ENCODE data around the gene PLCH2. TPM values are rescaled to one million over a fixed set of nuclear protein-coding genes. Genes with fewer than 3 reads are reported as not detected.
A peak's percentile ranks its signal among the peaks of the same experiment; 100 is the strongest.
"Not testable (repeated sequence)": the region's sequence is repeated elsewhere in the genome, so short reads cannot be mapped to it uniquely, and the experiment has no call there.

PLCH2 gene
- total RNA-seq, 1 donor from 2014 or later, result under 0.01 TPM

GRCh38 chr1:2544093-2544874 is 68.2 kb downstream of the PLCH2 start:
- Histone ChIP-seq H3K27me3 (ENCODE audit: control insufficient read depth in 3 of 3, insufficient read depth in 3 of 3, low read length in 3 of 3) (peaks cover 55 to 72% (median 58%) of the 10 kb centered on the region in 3 donors), H3K4me3 (ENCODE audit: low read length in 3 of 3) (no peak overlapping the region), H3K9ac (ENCODE audit: low read depth in 1 of 3, low read length in 3 of 3) (peak overlapping the region in 1 of 3 donors; percentile 25), H3K27ac (ENCODE audit: low read depth, low read length) (no peak overlapping the region), H3K9me3 (ENCODE audit: control insufficient read depth in 3 of 3, low read length in 3 of 3) (no peaks in the 10 kb centered on the region), H3K4me1 (ENCODE audit: control insufficient read depth in 3 of 3, insufficient read depth in 3 of 3, low read length in 3 of 3) (peaks cover 37 to 46% (median 40%) of the 10 kb centered on the region in 3 donors), H3K36me3 (ENCODE audit: control insufficient read depth in 3 of 3, insufficient read depth in 3 of 3, low read length in 3 of 3) (no peaks in the 10 kb centered on the region)

GRCh38 chr1:2544875-2545640 is 69.0 kb downstream of the PLCH2 start:
- H3K4me1 ChIP-seq (ENCODE audit: control insufficient read depth in 3 of 3, insufficient read depth in 3 of 3, low read length in 3 of 3), result peaks cover 38 to 47% (median 41%) of the 10 kb centered on the region in 3 donors
- no peaks in the 10 kb centered on the region for H3K36me3 ChIP-seq (ENCODE audit: control insufficient read depth in 3 of 3, insufficient read depth in 3 of 3, low read length in 3 of 3)
- peaks cover 51 to 65% (median 51%) of the 10 kb centered on the region in 3 donors for H3K27me3 ChIP-seq (ENCODE audit: control insufficient read depth in 3 of 3, insufficient read depth in 3 of 3, low read length in 3 of 3)
- no peaks in the 10 kb centered on the region for H3K9me3 ChIP-seq (ENCODE audit: control insufficient read depth in 3 of 3, low read length in 3 of 3)
- no peak overlapping the region for H3K27ac ChIP-seq (ENCODE audit: low read depth, low read length)
- H3K4me3 ChIP-seq (ENCODE audit: low read length in 3 of 3), result no peak overlapping the region
- H3K9ac ChIP-seq (ENCODE audit: low read depth in 1 of 3, low read length in 3 of 3), result no peak overlapping the region

DNA sequence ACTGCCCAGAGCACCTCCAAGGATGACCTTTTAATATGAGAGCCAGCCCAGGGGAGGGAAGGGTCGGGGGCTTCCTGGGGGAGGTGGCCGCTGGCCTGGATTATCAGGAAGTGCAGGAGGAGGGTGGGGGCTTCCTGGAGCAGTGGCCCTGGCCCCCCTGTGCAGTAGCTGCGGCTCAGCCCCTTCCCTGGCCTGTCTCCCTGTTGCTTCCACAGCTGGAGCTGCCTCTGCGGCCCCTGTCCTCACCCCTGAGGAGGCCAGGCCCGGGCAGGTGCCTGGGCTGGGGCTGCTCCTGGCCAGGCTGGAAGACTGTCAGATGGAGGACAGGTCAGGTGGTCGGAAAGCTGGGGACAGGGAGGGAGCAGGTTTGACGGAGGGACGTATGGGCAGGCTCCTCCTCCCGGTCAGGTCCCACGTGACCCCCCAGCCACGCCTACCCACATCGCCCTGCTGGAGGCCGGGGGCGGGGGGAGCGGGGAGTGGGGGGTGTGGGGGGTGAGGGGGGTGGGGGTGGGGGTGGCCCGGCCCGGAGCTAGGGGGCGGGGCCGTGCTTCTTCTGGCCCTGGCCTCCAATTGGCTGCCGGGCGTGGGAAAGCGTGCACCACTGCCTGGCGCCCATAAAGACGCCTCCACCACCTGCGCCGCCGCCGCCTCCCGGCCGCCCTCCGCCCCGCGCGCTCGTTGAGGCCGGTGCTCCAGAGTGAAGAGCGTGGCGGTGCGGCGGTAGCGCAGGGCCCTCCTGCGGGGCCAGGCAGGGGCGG is 69.8 kb downstream of the PLCH2 start:
- H3K27ac ChIP-seq (ENCODE audit: low read depth, low read length), result peak overlapping the region; percentile 90
- peak overlapping the region in 2 of 3 donors; percentile 32 to 60 for H3K4me3 ChIP-seq (ENCODE audit: low read length in 3 of 3)
- peak overlapping the region in 1 of 3 donors; percentile 62 for H3K9ac ChIP-seq (ENCODE audit: low read depth in 1 of 3, low read length in 3 of 3)
- no peaks in the 10 kb centered on the region for H3K9me3 ChIP-seq (ENCODE audit: control insufficient read depth in 3 of 3, low read length in 3 of 3)
- H3K36me3 ChIP-seq (ENCODE audit: control insufficient read depth in 3 of 3, insufficient read depth in 3 of 3, low read length in 3 of 3), result no peaks in the 10 kb centered on the region
- H3K27me3 ChIP-seq (ENCODE audit: control insufficient read depth in 3 of 3, insufficient read depth in 3 of 3, low read length in 3 of 3), result peaks cover 46 to 60% (median 47%) of the 10 kb centered on the region in 3 donors
- peaks cover 38 to 47% (median 41%) of the 10 kb centered on the region in 3 donors for H3K4me1 ChIP-seq (ENCODE audit: control insufficient read depth in 3 of 3, insufficient read depth in 3 of 3, low read length in 3 of 3)

- H3K27me3 ChIP-seq (ENCODE audit: control insufficient read depth in 3 of 3, insufficient read depth in 3 of 3, low read length in 3 of 3), result peaks cover 40 to 55% (median 42%) of the 10 kb centered on the region in 3 donors
- H3K4me1 ChIP-seq (ENCODE audit: control insufficient read depth in 3 of 3, insufficient read depth in 3 of 3, low read length in 3 of 3), result peaks cover 38 to 47% (median 39%) of the 10 kb centered on the region in 3 donors
- H3K27ac ChIP-seq (ENCODE audit: low read depth, low read length), result peak overlapping the region; percentile 90
- H3K4me3 ChIP-seq (ENCODE audit: low read length in 3 of 3), result peak overlapping the region; percentile 32 to 60 (median 51)
- peak overlapping the region; percentile 10 to 81 (median 38) for H3K9ac ChIP-seq (ENCODE audit: low read depth in 1 of 3, low read length in 3 of 3)
- no peaks in the 10 kb centered on the region for H3K36me3 ChIP-seq (ENCODE audit: control insufficient read depth in 3 of 3, insufficient read depth in 3 of 3, low read length in 3 of 3)
- H3K9me3 ChIP-seq (ENCODE audit: control insufficient read depth in 3 of 3, low read length in 3 of 3), result no peaks in the 10 kb centered on the region
These were observed 70.6 kb downstream of the PLCH2 start for GRCh38 chr1:2546515-2547209.

DNA sequence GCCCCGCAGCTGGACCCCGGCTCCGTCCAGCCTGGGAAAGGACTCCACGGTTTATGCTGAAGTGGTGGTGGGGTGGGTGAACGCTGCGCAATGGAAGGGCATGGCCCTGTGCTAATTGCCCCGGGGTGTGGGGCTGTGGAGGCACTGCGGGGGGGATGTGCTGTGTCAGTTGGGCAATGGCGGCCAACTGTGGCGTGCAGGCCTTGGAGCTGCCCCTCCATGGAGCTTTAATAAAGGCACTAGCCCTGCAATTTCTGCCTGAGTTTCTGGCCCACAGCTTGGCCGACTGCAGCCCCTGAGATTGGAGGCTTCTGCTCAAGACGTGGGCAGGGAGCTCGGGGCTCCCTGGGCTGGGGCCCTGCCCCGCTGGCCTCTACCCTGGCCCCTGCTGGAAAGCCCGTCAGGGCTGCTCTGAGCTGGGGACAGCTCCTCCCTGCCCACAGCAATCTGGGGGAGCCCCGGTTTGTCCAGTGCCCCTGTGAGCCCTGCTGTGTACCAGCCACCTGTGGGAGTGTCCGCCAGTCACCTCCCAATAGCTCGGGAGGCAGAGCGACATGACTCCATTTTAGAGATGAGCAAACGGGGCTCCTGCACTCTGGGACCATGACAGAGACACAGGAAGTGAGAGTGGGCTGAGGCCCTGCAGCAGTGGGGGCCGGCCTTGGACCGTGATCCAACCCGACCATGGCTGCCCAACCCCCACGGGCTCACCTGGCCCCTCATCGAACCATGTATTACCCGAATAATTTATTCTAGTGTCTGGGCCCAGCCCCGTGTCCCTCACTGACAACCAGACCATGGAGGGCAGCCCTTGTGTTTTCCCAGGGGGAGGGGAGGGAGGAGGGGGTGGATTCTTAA is 71.3 kb downstream of the PLCH2 start:
- Histone ChIP-seq H3K9ac (ENCODE audit: low read depth in 1 of 3, low read length in 3 of 3) (peak overlapping the region; percentile 38 to 81 (median 43)), H3K4me3 (ENCODE audit: low read length in 3 of 3) (peak overlapping the region; percentile 23 to 61 (median 51))

GRCh38 chr1:2548068-2548589 is 72.0 kb downstream of the PLCH2 start:
- H3K9me3 ChIP-seq (ENCODE audit: control insufficient read depth in 3 of 3, low read length in 3 of 3), result no peaks in the 10 kb centered on the region
- no peaks in the 10 kb centered on the region for H3K36me3 ChIP-seq (ENCODE audit: control insufficient read depth in 3 of 3, insufficient read depth in 3 of 3, low read length in 3 of 3)
- peaks cover 27 to 43% (median 30%) of the 10 kb centered on the region in 3 donors for H3K27me3 ChIP-seq (ENCODE audit: control insufficient read depth in 3 of 3, insufficient read depth in 3 of 3, low read length in 3 of 3)
- H3K4me1 ChIP-seq (ENCODE audit: control insufficient read depth in 3 of 3, insufficient read depth in 3 of 3, low read length in 3 of 3), result peaks cover 38 to 47% (median 39%) of the 10 kb centered on the region in 3 donors
- peak overlapping the region; percentile 43 to 81 (median 71) for H3K9ac ChIP-seq (ENCODE audit: low read depth in 1 of 3, low read length in 3 of 3)
- H3K4me3 ChIP-seq (ENCODE audit: low read length in 3 of 3), result peak overlapping the region; percentile 51 to 61 (median 51)
- H3K27ac ChIP-seq (ENCODE audit: low read depth, low read length), result peak overlapping the region; percentile 90

More for the DNA sequence above, 71.3 kb downstream of the PLCH2 start:
- peaks cover 33 to 50% (median 37%) of the 10 kb centered on the region in 3 donors for H3K27me3 ChIP-seq (ENCODE audit: control insufficient read depth in 3 of 3, insufficient read depth in 3 of 3, low read length in 3 of 3)
- no peaks in the 10 kb centered on the region for H3K36me3 ChIP-seq (ENCODE audit: control insufficient read depth in 3 of 3, insufficient read depth in 3 of 3, low read length in 3 of 3)
- H3K4me1 ChIP-seq (ENCODE audit: control insufficient read depth in 3 of 3, insufficient read depth in 3 of 3, low read length in 3 of 3), result peaks cover 38 to 47% (median 39%) of the 10 kb centered on the region in 3 donors
- no peaks in the 10 kb centered on the region for H3K9me3 ChIP-seq (ENCODE audit: control insufficient read depth in 3 of 3, low read length in 3 of 3)
- peak overlapping the region; percentile 90 for H3K27ac ChIP-seq (ENCODE audit: low read depth, low read length)

DNA sequence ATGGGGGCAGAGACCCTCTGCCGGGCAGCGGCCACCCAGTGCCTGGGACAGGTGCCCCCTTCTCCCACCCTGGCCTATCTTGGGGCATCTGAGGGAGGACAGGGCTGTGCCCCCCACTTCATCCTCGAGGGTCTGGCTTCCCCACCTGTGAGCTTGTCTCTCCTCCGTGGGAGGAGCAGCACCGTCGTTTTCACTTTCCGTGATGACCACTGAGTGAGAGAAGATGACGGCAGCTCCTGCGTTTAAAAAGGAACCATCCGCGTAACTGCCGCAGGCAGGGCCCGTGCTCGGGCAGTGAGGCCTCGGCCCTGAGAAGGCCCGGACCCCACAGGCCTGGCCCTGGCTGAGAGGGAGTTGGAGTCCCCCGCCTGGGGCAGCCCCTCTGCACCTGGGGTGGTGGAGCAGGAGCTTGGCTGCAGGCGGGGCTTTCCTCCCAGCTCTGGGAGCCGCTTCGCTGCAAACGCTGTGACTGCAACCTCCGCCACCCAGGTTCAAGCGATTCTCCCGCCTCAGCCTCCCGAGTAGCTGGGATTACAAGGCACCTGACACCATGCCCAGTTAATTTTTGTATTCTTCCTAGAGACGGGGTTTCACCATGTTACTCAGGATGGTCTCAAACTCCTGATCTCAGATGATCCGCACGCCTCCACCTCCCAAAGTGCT is 73.4 kb downstream of the PLCH2 start:
- H3K9me3 ChIP-seq (ENCODE audit: control insufficient read depth in 3 of 3, low read length in 3 of 3); H3K36me3 ChIP-seq (ENCODE audit: control insufficient read depth in 3 of 3, insufficient read depth in 3 of 3, low read length in 3 of 3): not testable (repeated sequence)
- Histone ChIP-seq H3K9ac (ENCODE audit: low read depth in 1 of 3, low read length in 3 of 3) (peak overlapping the region in 2 of 3 donors; percentile 64 to 81), H3K27me3 (ENCODE audit: control insufficient read depth in 3 of 3, insufficient read depth in 3 of 3, low read length in 3 of 3) (peaks cover 21 to 29% (median 21%) of the 10 kb centered on the region in 3 donors), H3K4me1 (ENCODE audit: control insufficient read depth in 3 of 3, insufficient read depth in 3 of 3, low read length in 3 of 3) (peaks cover 30 to 40% (median 33%) of the 10 kb centered on the region in 3 donors), H3K27ac (ENCODE audit: low read depth, low read length) (peak overlapping the region; percentile 87), H3K4me3 (ENCODE audit: low read length in 3 of 3) (peak overlapping the region in 2 of 3 donors; percentile 14 to 58)

- Histone ChIP-seq H3K9ac (ENCODE audit: low read depth in 1 of 3, low read length in 3 of 3) (peak overlapping the region in 1 of 3 donors; percentile 45), H3K4me1 (ENCODE audit: control insufficient read depth in 3 of 3, insufficient read depth in 3 of 3, low read length in 3 of 3) (peaks cover 31 to 39% (median 35%) of the 10 kb centered on the region in 3 donors), H3K27me3 (ENCODE audit: control insufficient read depth in 3 of 3, insufficient read depth in 3 of 3, low read length in 3 of 3) (peaks cover 15 to 20% (median 16%) of the 10 kb centered on the region in 3 donors), H3K4me3 (ENCODE audit: low read length in 3 of 3) (peak overlapping the region in 1 of 3 donors; percentile 15)
- H3K36me3 ChIP-seq (ENCODE audit: control insufficient read depth in 3 of 3, insufficient read depth in 3 of 3, low read length in 3 of 3); H3K9me3 ChIP-seq (ENCODE audit: control insufficient read depth in 3 of 3, low read length in 3 of 3); H3K27ac ChIP-seq (ENCODE audit: low read depth, low read length): not testable (repeated sequence)
These were observed 74.3 kb downstream of the PLCH2 start for GRCh38 chr1:2550309-2550861.

Data from skeletal muscle tissue (tissue), 4 donors.